GM23248 (cell line): ENCODE results near the gene CHST6.
"Not testable (repeated sequence)": the region's sequence is repeated elsewhere in the genome, so short reads cannot be mapped to it uniquely, and the experiment has no call there.

Source experiments
- EZH2 ChIP-seq: fragments of 200-600 bp; sonication (generic); IDR thresholded peaks from 2 replicates; pipeline ENCODE4 v1.6.1; 2018; ENCODE audit warnings: antibody characterized with exemption, mild to moderate bottlenecking; ENCODE audit not compliant: insufficient read depth, poor library complexity, severe bottlenecking
- EZH2phosphoT487 ChIP-seq: fragments of 200-600 bp; sonication (generic); IDR thresholded peaks from 2 replicates; pipeline ENCODE4 v1.6.1; 2018; ENCODE audit warnings: antibody characterized with exemption, moderate library complexity, mild to moderate bottlenecking, low read depth; ENCODE audit not compliant: insufficient read depth

- TF ChIP-seq EZH2, EZH2phosphoT487: not testable (repeated sequence)
Measured at GRCh38 chr16:75456486-75456885, 38.8 kb downstream of the CHST6 start.
